CD14-positive monocyte (primary cell): ENCODE measurements around the gene CCND1. TPM values are rescaled to one million over a fixed set of nuclear protein-coding genes. Genes with fewer than 3 reads are reported as not detected.

Experiments
- DNase-seq, 3 donors: peaks; one replicate each; pipeline ENCODE4 v3.0.0-alpha.2; 2011 to 2022
- H2AFZ ChIP-seq: 2 replicates; pipeline ENCODE4 v1.6.0; 2012; ENCODE audit warnings: mild to moderate bottlenecking, low read depth, low read length, inconsistent platforms; ENCODE audit not compliant: insufficient read depth, poor library complexity, severe bottlenecking
- H3K27ac ChIP-seq, 2 donors: 1 replicate in 1 of 2; 2 replicates in 1 of 2; pipeline ENCODE4 v1.5.1; 2012 to 2013; ENCODE audit warnings: low read length in 2 of 2, control low read depth in 1 of 2, inconsistent platforms in 1 of 2, low read depth in 1 of 2, mild to moderate bottlenecking in 1 of 2
- H3K27me3 ChIP-seq, 2 donors: one replicate each; pipeline versions ENCODE4 v1.6.0 to v1.6.1; 2011 to 2013; ENCODE audit warnings: low read length in 2 of 2; ENCODE audit not compliant: control insufficient read depth in 2 of 2, insufficient read depth in 2 of 2
- H3K36me3 ChIP-seq, 2 donors: replicated peaks in 1 of 2; 1 replicate in 1 of 2; 2 replicates in 1 of 2; pipeline versions ENCODE4 v1.5.1 to v1.6.1; 2012 to 2013; ENCODE audit warnings: low read length in 2 of 2, control low read depth in 1 of 2, inconsistent platforms in 1 of 2, mild to moderate bottlenecking in 1 of 2; ENCODE audit not compliant: insufficient read depth in 2 of 2, control insufficient read depth in 1 of 2
- H3K4me1 ChIP-seq, 2 donors: 1 replicate in 1 of 2; 2 replicates in 1 of 2; pipeline versions ENCODE4 v1.5.1 to v1.6.1; 2012 to 2013; ENCODE audit warnings: low read length in 2 of 2, control low read depth in 1 of 2, inconsistent platforms in 1 of 2, mild to moderate bottlenecking in 1 of 2, moderate library complexity in 1 of 2; ENCODE audit not compliant: insufficient read depth in 2 of 2, control insufficient read depth in 1 of 2
- H3K4me2 ChIP-seq: replicated peaks from 2 replicates; pipeline ENCODE3; 2012; ENCODE audit warnings: low read length, moderate library complexity, mild to moderate bottlenecking; ENCODE audit not compliant: poor library complexity, severe bottlenecking; ENCODE audit errors: extremely low read depth
- H3K4me3 ChIP-seq, 3 experiments: fragments of 200-600 bp in 1 of 3; sonication (generic) in 1 of 3; replicated peaks in 1 of 3; 1 replicate in 2 of 3; 2 replicates in 1 of 3; pipeline ENCODE4 v1.5.1; 2011 to 2013; ENCODE audit warnings: low read length in 3 of 3, mild to moderate bottlenecking in 3 of 3, control low read depth in 2 of 3, low read depth in 2 of 3, inconsistent platforms in 1 of 3, moderate library complexity in 1 of 3
- H3K79me2 ChIP-seq: 2 replicates; pipeline ENCODE4 v1.6.0; 2012; ENCODE audit warnings: mild to moderate bottlenecking, control low read depth, inconsistent platforms, low read length, moderate library complexity; ENCODE audit not compliant: insufficient read depth
- H3K9ac ChIP-seq: 2 replicates; pipeline ENCODE4 v1.6.0; 2017; ENCODE audit warnings: low read length, mild to moderate bottlenecking; ENCODE audit not compliant: insufficient read depth, poor library complexity, severe bottlenecking
- H3K9me3 ChIP-seq, 2 donors: replicated peaks in 1 of 2; 1 replicate in 1 of 2; 2 replicates in 1 of 2; pipeline versions ENCODE4 v1.5.1 to v1.6.1; 2012 to 2013; ENCODE audit warnings: low read length in 2 of 2, control low read depth in 1 of 2; ENCODE audit not compliant: control insufficient read depth in 1 of 2, insufficient read depth in 1 of 2
- H4K20me1 ChIP-seq: 2 replicates; pipeline ENCODE4 v1.6.0; 2012; ENCODE audit warnings: mild to moderate bottlenecking, low read length, control low read depth, moderate library complexity; ENCODE audit not compliant: insufficient read depth
- H3K27ac Mint-ChIP-seq, 7 donors: one replicate each; pipeline ENCODE4 v1.8.0; 2020; ENCODE audit warnings: mild to moderate bottlenecking in 7 of 7, mixed read lengths in 7 of 7, moderate library complexity in 6 of 7, inconsistent platforms in 2 of 7
- H3K27me3 Mint-ChIP-seq, 3 donors: one replicate each; pipeline ENCODE4 v1.8.0; 2021 to 2022; ENCODE audit warnings: low read depth in 3 of 3, mild to moderate bottlenecking in 3 of 3, mixed read lengths in 3 of 3, moderate library complexity in 3 of 3, inconsistent platforms in 1 of 3
- H3K36me3 Mint-ChIP-seq, 2 donors: one replicate each; pipeline ENCODE4 v1.8.0; 2020; ENCODE audit warnings: mixed read lengths in 2 of 2, inconsistent platforms in 1 of 2, mild to moderate bottlenecking in 1 of 2
- H3K4me1 Mint-ChIP-seq: one replicate; pipeline ENCODE4 v1.8.0; 2020; ENCODE audit warnings: mild to moderate bottlenecking, mixed read lengths
- H3K4me3 Mint-ChIP-seq, 2 donors: one replicate each; pipeline ENCODE4 v1.8.0; 2020; ENCODE audit warnings: mild to moderate bottlenecking in 2 of 2, mixed read lengths in 2 of 2, moderate library complexity in 1 of 2
- H3K9me3 Mint-ChIP-seq, 7 donors: one replicate each; pipeline ENCODE4 v1.8.0; 2020 to 2022; ENCODE audit warnings: mixed read lengths in 7 of 7, mild to moderate bottlenecking in 6 of 7, moderate library complexity in 6 of 7, inconsistent platforms in 2 of 7
- CTCF ChIP-seq: fragments of 200-600 bp; IDR thresholded peaks from one replicate; pipeline ENCODE4 v1.8.0; 2022; ENCODE audit warnings: antibody characterized with exemption, mild to moderate bottlenecking
- WGBS: methylation state at CpG from one replicate; pipeline ENCODE4 v1.1.5; 2013; ENCODE audit warnings: missing lambda C conversion rate; ENCODE audit not compliant: insufficient coverage; 5-methylcytosine and 5-hydroxymethylcytosine counted together
- intact Hi-C, 2 donors: fragments of 100-400 bp; cut with micrococcal nuclease; formaldehyde crosslinking; loops; one replicate each; pipeline versions ENCODE4 v1.15.0 to v1.15.1; 2023
- polyA plus RNA-seq, 3 donors: library from polyadenylated mRNA; depleted of rRNA in 1 of 3; unstranded in 2 of 3; stranded (reverse) in 1 of 3; fragments of 300-500 nt in 2 of 3; fragments of >200 nt in 1 of 3; fragmentation: Illumina TruSeq in 2 of 3; gene quantifications; 1 replicate in 2 of 3; 2 replicates in 1 of 3; pipeline ENCODE4 v1.2.3, GENCODE V29; 2012 to 2021

CCND1 gene
- polyA plus RNA-seq, 3 donors: 0.01 TPM; not detected in 2

DNA sequence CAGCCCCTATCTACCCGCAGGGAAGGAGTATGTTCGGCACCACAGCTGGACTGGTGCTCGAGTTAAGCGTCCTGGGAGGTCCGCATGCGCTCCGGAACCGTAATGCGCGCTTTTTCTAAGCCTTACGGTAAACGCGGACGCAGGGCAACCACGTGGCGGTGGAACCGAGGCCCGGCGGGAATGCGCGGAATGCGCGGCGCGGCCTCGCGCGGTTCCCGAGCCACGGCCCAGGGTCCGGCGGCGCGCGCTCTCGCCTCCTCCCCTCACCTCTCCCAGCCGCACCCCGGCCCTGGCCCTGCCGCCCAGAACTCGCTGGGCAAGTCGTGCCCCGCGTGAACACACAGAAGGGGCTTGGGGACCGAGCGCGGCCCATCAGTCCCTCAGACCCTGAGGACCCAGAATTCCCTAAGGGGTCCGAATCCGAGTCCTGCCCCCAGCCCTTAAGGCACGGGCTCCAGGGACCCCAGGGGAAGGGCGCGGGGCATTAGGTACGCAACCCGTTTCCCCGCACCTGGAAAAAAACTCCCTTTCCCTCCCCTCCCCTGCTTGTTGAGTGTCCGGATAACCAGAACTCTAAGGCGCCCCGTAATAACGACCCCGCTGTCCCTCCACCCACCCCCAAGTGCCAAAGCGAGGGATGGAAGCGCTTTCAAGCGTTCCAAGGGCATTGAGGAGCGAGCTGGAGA lies 4.3 kb upstream of the CCND1 start:
- H2AFZ ChIP-seq: no peak overlapping the region
- H3K4me3 Mint-ChIP-seq: peak overlapping the region in 1 of 2 donors; percentile 82
- H3K4me2 ChIP-seq: peak overlapping the region; percentile 16
- no peak overlapping the region for H3K27ac Mint-ChIP-seq
- no peak for TF ChIP-seq CTCF
- H3K4me3 ChIP-seq: no peak overlapping the region
- peaks cover 0 to 22% of the 10 kb centered on the region in 2 donors for H3K9me3 ChIP-seq
- intact Hi-C loops: no loop called here
- H3K79me2 ChIP-seq: no peaks in the 10 kb centered on the region
- H3K36me3 Mint-ChIP-seq: peaks cover 2 to 3% of the 10 kb centered on the region in 2 donors
- peaks cover 0 to 27% (median 10%) of the 10 kb centered on the region in 7 donors for H3K9me3 Mint-ChIP-seq
- peaks cover 42 to 46% of the 10 kb centered on the region in 2 donors for H3K4me1 ChIP-seq
- no peaks in the 10 kb centered on the region for H3K36me3 ChIP-seq
- peaks cover 50 to 78% of the 10 kb centered on the region in 2 donors for H3K27me3 ChIP-seq
- no peak for DNase-seq
- no peaks in the 10 kb centered on the region for H4K20me1 ChIP-seq
- H3K9ac ChIP-seq: no peak overlapping the region
- peaks cover 67 to 93% (median 76%) of the 10 kb centered on the region in 3 donors for H3K27me3 Mint-ChIP-seq
- peaks cover 34% of the 10 kb centered on the region for H3K4me1 Mint-ChIP-seq
- H3K27ac ChIP-seq: no peak overlapping the region
- 9% methylated on average over 42 of the region's 63 CpGs for WGBS

DNA sequence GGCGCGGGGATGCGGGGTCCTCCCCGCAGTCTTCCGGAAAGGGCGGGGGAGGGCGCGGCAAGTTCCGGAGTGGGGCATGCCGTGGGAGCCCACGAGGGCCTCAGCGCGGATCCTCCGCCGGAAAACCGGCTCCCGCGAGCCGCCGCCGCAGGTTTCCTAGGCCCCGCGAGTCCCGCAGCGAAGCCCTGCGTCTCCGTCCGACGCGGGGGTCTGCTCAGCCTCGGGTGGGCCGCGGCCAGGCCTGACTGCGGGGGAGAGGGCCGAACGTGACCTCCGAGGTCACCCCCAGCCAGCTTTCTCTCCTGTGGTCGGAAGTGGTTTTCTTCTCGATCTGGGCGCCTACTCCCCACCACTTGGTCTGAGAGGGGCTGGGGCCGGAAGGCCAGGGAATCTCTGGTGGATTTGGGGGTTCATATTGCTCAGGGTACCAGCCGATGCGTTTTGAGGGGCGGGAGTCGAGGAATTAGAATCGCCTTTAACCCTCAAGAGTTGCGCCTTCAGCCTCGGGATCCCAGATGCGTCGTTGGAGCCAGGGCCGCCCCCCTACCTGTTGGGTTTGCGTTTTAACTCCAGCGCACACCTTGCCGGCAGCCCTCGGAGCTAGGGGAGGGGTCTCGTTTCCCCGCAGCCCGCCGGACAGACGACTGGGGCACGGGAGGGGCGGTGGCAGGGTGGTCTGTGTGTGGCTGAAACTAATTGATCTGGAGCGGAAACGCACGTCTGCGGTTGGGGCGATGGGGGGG lies 3.6 kb upstream of the CCND1 start:
- peaks cover 66 to 95% (median 79%) of the 10 kb centered on the region in 3 donors for H3K27me3 Mint-ChIP-seq
- peak overlapping the region in 1 of 2 donors; percentile 82 for H3K4me3 Mint-ChIP-seq
- Histone ChIP-seq H3K4me3 (no peak overlapping the region), H3K9me3 (peaks cover 0 to 22% of the 10 kb centered on the region in 2 donors), H3K79me2 (no peaks in the 10 kb centered on the region), H3K27ac (no peak overlapping the region), H3K4me1 (peaks cover 43 to 52% of the 10 kb centered on the region in 2 donors), H2AFZ (no peak overlapping the region), H3K36me3 (no peaks in the 10 kb centered on the region), H4K20me1 (no peaks in the 10 kb centered on the region), H3K4me2 (no peak overlapping the region), H3K9ac (no peak overlapping the region), H3K27me3 (peaks cover 51 to 84% of the 10 kb centered on the region in 2 donors)
- WGBS: under 1% methylated on average over 62 of the region's 67 CpGs
- no peak for DNase-seq
- peaks cover 2 to 3% of the 10 kb centered on the region in 2 donors for H3K36me3 Mint-ChIP-seq
- H3K27ac Mint-ChIP-seq: no peak overlapping the region
- H3K9me3 Mint-ChIP-seq: peaks cover 0 to 27% (median 10%) of the 10 kb centered on the region in 7 donors
- no peak for TF ChIP-seq CTCF
- peaks cover 34% of the 10 kb centered on the region for H3K4me1 Mint-ChIP-seq
- intact Hi-C loops: no loop called here
